Gastrocnemius medialis (tissue), 4 donors: ENCODE results near the gene PYDC2.

Source experiments
- CTCF ChIP-seq, 5 experiments: fragments of 450-650 bp in 3 of 5; fragments of 200-600 bp in 2 of 5; sonication (generic) in 2 of 5; IDR thresholded peaks in 4 of 5; conservative IDR thresholded peaks in 1 of 5; 1 replicate in 4 of 5; 2 replicates in 1 of 5; pipeline ENCODE4 v1.5.1; 2016 to 2019; ENCODE audit warnings: antibody characterized with exemption in 5 of 5, mild to moderate bottlenecking in 3 of 5, moderate library complexity in 3 of 5
- POLR2A ChIP-seq, 2 donors: fragments of 450-650 bp; IDR thresholded peaks; one replicate each; pipeline ENCODE4 v1.6.1; 2017; ENCODE audit warnings: antibody characterized with exemption in 2 of 2, mild to moderate bottlenecking in 2 of 2, moderate library complexity in 2 of 2

- TF ChIP-seq CTCF (IDR thresholded peaks at IDR 0.05 in 4 of 5, conservative IDR thresholded peaks at IDR 0.05 in 1 of 5) (no peak), POLR2A (IDR thresholded peaks at IDR 0.05) (no peak)
These were observed 31.6 kb downstream of the PYDC2 start for GRCh38 chr3:191492601-191493000.
